Measurements from ENCODE around the gene MRPL38. TPM values are rescaled to one million over a fixed set of nuclear protein-coding genes. Genes with fewer than 3 reads are reported as not detected.

Gene MRPL38
- total RNA-seq, 1 donor from 2014 or later, result 133 TPM

DNA sequence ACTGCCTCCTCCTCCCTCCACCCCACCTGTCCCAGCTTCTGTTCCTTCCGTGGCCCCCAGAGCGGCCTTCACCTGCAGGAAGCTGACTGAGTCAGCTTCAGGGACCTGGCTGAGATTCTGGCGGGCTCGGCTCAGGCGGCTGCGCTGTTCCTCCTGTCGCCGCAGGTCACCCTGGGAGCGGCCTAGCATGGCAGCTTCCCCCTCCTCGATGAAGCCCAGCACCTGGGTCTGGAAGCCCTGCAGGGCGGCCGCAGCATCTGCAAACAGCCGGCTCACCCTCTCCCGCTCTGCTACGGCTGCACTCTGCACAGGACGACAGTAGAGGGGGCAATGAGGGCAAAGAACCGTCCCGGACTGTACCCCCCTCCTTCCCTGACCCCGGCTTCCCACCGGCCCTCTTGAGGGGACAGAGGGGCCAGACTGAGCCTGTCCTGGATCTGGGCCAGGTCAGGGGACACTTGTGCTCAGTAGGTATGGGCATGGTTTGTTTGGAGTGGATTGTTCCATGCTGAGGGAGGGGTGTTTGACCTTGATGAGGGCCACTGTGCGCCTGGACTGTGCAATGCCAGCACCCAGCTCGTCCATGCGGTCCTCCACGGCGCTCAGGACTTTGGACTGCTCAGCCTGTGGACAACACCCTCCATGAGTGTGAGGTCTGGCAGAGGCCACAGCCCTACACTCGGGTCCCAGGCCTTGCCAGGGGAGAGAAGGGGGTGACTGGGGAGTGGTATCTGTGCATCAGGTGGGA, 28.3 kb downstream of the MRPL38 start:
- peak; percentile 48 for DNase-seq

GRCh38 chr17:75875940-75876189, 28.8 kb downstream of the MRPL38 start:
- H3K27ac Mint-ChIP-seq (ENCODE audit: unreplicated experiment), result no peak overlapping the region
- H3K36me3 Mint-ChIP-seq (ENCODE audit: unreplicated experiment), result no peaks in the 10 kb centered on the region
- H3K9me3 Mint-ChIP-seq (ENCODE audit: unreplicated experiment), result peaks cover 4% of the 10 kb centered on the region
- peaks cover 6% of the 10 kb centered on the region for H3K27me3 Mint-ChIP-seq (ENCODE audit: unreplicated experiment)
- no peaks in the 10 kb centered on the region for H3K4me1 Mint-ChIP-seq (ENCODE audit: low read depth, unreplicated experiment)
- no peak for DNase-seq
- H3K4me3 Mint-ChIP-seq (ENCODE audit: unreplicated experiment), result no peak overlapping the region
- TF ChIP-seq CTCF (IDR thresholded peaks at IDR 0.05; ENCODE audit: partially characterized antibody, unreplicated experiment), result no peak

More for the DNA sequence above, 28.3 kb downstream of the MRPL38 start:
- peaks cover 6% of the 10 kb centered on the region for H3K27me3 Mint-ChIP-seq (ENCODE audit: unreplicated experiment)
- no peaks in the 10 kb centered on the region for H3K4me1 Mint-ChIP-seq (ENCODE audit: low read depth, unreplicated experiment)
- H3K4me3 Mint-ChIP-seq (ENCODE audit: unreplicated experiment), result no peak overlapping the region
- no peaks in the 10 kb centered on the region for H3K36me3 Mint-ChIP-seq (ENCODE audit: unreplicated experiment)
- H3K27ac Mint-ChIP-seq (ENCODE audit: unreplicated experiment), result no peak overlapping the region
- peak; percentile 23 for TF ChIP-seq CTCF (IDR thresholded peaks at IDR 0.05; ENCODE audit: partially characterized antibody, unreplicated experiment)
- H3K9me3 Mint-ChIP-seq (ENCODE audit: unreplicated experiment), result peaks cover 4% of the 10 kb centered on the region

DNA sequence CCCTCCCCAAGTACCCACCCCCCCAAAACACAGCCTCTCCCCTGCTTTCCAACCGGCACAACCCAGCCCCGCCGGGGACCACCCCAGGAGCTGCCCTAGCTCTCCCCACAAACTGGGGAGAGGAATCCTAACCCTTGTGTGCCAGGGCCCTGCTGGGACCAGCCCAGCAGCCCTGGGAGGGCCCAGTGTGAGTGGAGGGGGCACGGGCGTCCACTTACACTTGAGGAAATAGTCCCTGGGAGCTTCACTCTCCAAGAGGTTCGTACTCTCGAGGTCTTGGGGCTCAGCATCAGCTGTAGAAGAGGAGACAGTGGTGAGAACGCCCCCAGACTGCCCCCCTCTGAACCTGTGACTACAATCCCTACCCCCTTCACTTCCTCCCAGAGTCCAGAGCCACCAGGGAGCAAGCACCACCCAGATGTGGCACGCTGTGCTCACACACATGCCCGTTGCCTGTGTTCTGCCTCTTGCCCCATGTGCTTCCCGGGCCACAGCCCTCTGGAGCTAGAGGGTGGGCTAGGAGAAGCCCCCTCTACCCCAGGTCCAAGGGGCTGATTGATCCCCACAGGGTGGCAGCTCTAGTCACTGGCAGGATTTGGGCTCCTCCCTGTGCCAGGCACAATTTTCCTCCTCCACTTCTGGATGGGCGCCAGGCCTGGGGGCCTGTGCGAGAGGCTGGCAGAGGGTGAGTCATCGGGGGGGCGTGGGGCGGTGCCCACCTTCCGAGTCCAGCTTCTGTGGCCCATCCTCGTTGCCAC, 29.3 kb downstream of the MRPL38 start:
- Mint-ChIP-seq H3K27me3 (ENCODE audit: unreplicated experiment) (peaks cover 9% of the 10 kb centered on the region), H3K36me3 (ENCODE audit: unreplicated experiment) (no peaks in the 10 kb centered on the region), H3K27ac (ENCODE audit: unreplicated experiment) (no peak overlapping the region), H3K4me3 (ENCODE audit: unreplicated experiment) (no peak overlapping the region), H3K9me3 (ENCODE audit: unreplicated experiment) (peaks cover 6% of the 10 kb centered on the region), H3K4me1 (ENCODE audit: low read depth, unreplicated experiment) (peaks cover 1% of the 10 kb centered on the region)
- DNase-seq, result no peak
- no peak for TF ChIP-seq CTCF (IDR thresholded peaks at IDR 0.05; ENCODE audit: partially characterized antibody, unreplicated experiment)

DNA sequence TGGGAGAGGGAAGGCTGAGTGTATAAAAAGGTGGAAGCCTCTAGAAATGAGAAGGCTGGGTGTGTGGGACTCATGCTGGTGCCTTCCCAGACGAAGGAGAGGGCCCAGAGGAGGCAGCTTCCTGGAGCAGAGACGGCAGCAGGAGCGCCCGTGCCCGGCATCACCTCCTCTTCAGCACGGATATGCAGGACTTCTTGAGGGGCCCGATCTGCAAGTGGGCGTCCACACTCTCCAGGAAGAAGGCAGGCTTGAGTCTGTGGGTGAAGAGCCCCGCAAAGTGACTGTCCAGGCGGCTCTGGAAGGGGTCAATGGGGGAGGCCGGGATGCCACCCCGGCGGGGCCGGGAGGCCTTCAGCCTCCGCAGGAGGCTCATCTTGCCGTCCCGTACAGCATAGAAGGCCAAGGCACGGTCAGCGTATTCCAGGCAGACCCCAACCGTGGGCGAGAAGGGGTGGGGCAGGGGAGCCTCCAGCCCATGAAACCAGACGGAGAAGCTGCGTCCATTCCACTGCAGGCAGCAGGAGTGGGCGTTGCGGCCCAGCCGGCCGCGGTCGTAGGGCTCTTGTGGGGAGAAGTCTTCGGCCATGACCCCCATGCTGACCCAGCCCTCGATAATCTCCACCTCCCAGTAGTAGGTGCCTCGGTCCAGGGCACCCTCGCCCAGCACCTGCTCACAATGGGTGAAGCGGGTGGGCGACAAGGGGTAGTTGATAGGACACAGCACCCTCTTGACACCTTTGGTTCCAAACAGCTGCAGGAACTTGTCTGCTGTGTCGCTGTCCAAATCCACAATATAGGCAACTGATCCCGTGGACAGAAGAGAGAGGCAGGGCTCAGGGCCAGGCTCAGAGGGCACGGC, 30.1 kb downstream of the MRPL38 start:
- no peak for TF ChIP-seq CTCF (IDR thresholded peaks at IDR 0.05; ENCODE audit: partially characterized antibody, unreplicated experiment)
- Mint-ChIP-seq H3K4me1 (ENCODE audit: low read depth, unreplicated experiment) (peaks cover 2% of the 10 kb centered on the region), H3K9me3 (ENCODE audit: unreplicated experiment) (peaks cover 5% of the 10 kb centered on the region), H3K4me3 (ENCODE audit: unreplicated experiment) (no peak overlapping the region), H3K27ac (ENCODE audit: unreplicated experiment) (no peak overlapping the region), H3K36me3 (ENCODE audit: unreplicated experiment) (no peaks in the 10 kb centered on the region), H3K27me3 (ENCODE audit: unreplicated experiment) (peaks cover 7% of the 10 kb centered on the region)
- no peak for DNase-seq
